ENCODE measurements around the gene TMEM8B. TPM values are rescaled to one million over a fixed set of nuclear protein-coding genes. Genes with fewer than 3 reads are reported as not detected.

Gene TMEM8B
- total RNA-seq, 1 experiment from 2014 or later, result 9.3 TPM

- Histone ChIP-seq H4K20me1 (ENCODE audit: control insufficient read depth, insufficient read depth, insufficient read length) (no peaks in the 10 kb centered on the region), H3K18ac (ENCODE audit: insufficient read length, low read depth, low read length) (no peak overlapping the region), H3K23ac (ENCODE audit: insufficient read length, low read depth, low read length) (no peak overlapping the region), H3T11ph (ENCODE audit: low read length) (no peak overlapping the region), H2AK5ac (ENCODE audit: insufficient read length, low read length) (no peak overlapping the region), H2AFZ (ENCODE audit: low read length) (no peak overlapping the region), H3K9ac (ENCODE audit: extremely low read depth, insufficient read length, low read length) (no peak overlapping the region), H3K4ac (ENCODE audit: low read depth, low read length) (no peak overlapping the region), H3K79me1 (ENCODE audit: insufficient read depth, low read depth, low read length, poor library complexity, severe bottlenecking) (no peaks in the 10 kb centered on the region), H3K27ac (ENCODE audit: insufficient read length, low read depth, low read length) (no peak overlapping the region), H4K8ac (replicated peaks; ENCODE audit: insufficient read length, low read depth, low read length) (no peak overlapping the region), H3K9me3 (ENCODE audit: control insufficient read depth, low read depth, low read length) (no peaks in the 10 kb centered on the region), H3K23me2 (ENCODE audit: insufficient read length, low read depth, low read length, poor library complexity, severe bottlenecking) (peaks cover 7% of the 10 kb centered on the region), H3K4me2 (ENCODE audit: insufficient read depth, insufficient read length, low read length) (no peak overlapping the region), H3K79me2 (ENCODE audit: insufficient read depth, low read length) (no peaks in the 10 kb centered on the region), H4K91ac (ENCODE audit: insufficient read length, low read depth, low read length) (no peak overlapping the region), H2BK12ac (ENCODE audit: insufficient read length, low read depth, low read length) (no peak overlapping the region), H2BK15ac (ENCODE audit: low read depth, low read length) (no peak overlapping the region), H4K5ac (ENCODE audit: insufficient read length, low read depth, low read length) (no peak overlapping the region), H3K56ac (ENCODE audit: insufficient read length, low read depth, low read length) (no peak overlapping the region), H2BK120ac (ENCODE audit: low read depth, low read length, poor library complexity, severe bottlenecking) (no peak overlapping the region), H3K14ac (ENCODE audit: insufficient read depth, low read length) (no peak overlapping the region; the same call in 1 of the 2 replicates), H2BK5ac (ENCODE audit: insufficient read length, low read length) (no peak overlapping the region), H3K27me3 (ENCODE audit: insufficient read depth, low read length) (no peaks in the 10 kb centered on the region; the same call in 1 of the 2 replicates), H2BK20ac (ENCODE audit: low read depth, low read length, poor library complexity, severe bottlenecking) (no peak overlapping the region), H3K4me1 (ENCODE audit: insufficient read depth, low read length) (peaks cover 14% of the 10 kb centered on the region; the same call in 1 of the 2 replicates)
- H3K27me3 Mint-ChIP-seq (ENCODE audit: low read depth), result peaks cover 28% of the 10 kb centered on the region
- H3K4me1 Mint-ChIP-seq, result peaks cover 31 to 39% of the 10 kb centered on the region in 2 experiments
- TF ChIP-seq CTCF (conservative IDR thresholded peaks at IDR 0.05), result no peak
- no peak overlapping the region for H3K27ac Mint-ChIP-seq
- peaks cover 0 to 5% (median under 1%) of the 10 kb centered on the region in 3 experiments; a peak in 4 of 7 replicates for H3K36me3 Mint-ChIP-seq (ENCODE audit: insufficient read depth in 1 of 3, low read depth in 3 of 3)
- WGBS (ENCODE audit: extremely low coverage, insufficient read length, low lambda C conversion rate), result no CpG with 5 or more reads among the region's 17 CpGs
- no peak for DNase-seq
- no peak overlapping the region for H3K4me3 Mint-ChIP-seq
- no peaks in the 10 kb centered on the region for H3K9me3 Mint-ChIP-seq
These were observed 13.2 kb downstream of the TMEM8B start for GRCh38 chr9:35842020-35842745.
